Chondrocyte (in vitro differentiated cells): ENCODE data around the gene THUMPD3. TPM values are rescaled to one million over a fixed set of nuclear protein-coding genes. Genes with fewer than 3 reads are reported as not detected.

Experiments
- DNase-seq: peaks from one replicate; pipeline ENCODE4 v3.0.0; 2021; ENCODE audit warnings: mixed read lengths, low spot score
- H3K27ac Mint-ChIP-seq: one replicate; pipeline ENCODE4 v1.8.0; 2021; ENCODE audit warnings: mild to moderate bottlenecking, moderate library complexity, mixed read lengths; ENCODE audit not compliant: unreplicated experiment
- H3K27me3 Mint-ChIP-seq: 2 replicates; pipeline ENCODE4 v1.8.0; 2021; ENCODE audit warnings: low read depth, mixed read lengths
- H3K36me3 Mint-ChIP-seq: 2 replicates; pipeline ENCODE4 v1.8.0; 2021; ENCODE audit warnings: low read depth, mixed read lengths
- H3K4me1 Mint-ChIP-seq: 2 replicates; pipeline ENCODE4 v1.8.0; 2021; ENCODE audit warnings: low read depth, mild to moderate bottlenecking, mixed read lengths
- H3K4me3 Mint-ChIP-seq: one replicate; pipeline ENCODE4 v1.8.0; 2021; ENCODE audit warnings: mild to moderate bottlenecking, moderate library complexity, mixed read lengths; ENCODE audit not compliant: unreplicated experiment
- H3K9me3 Mint-ChIP-seq: 2 replicates; pipeline ENCODE4 v1.8.0; 2021; ENCODE audit warnings: low read depth, mixed read lengths
- total RNA-seq: library from RNA; stranded (reverse); gene quantifications from 3 replicates; pipeline ENCODE4 v1.2.1, GENCODE V29; 2021
- TF ChIP-seq, protein P1 (sequence below): fragments of 200-600 bp; sonication (generic); IDR thresholded peaks from 2 replicates; pipeline ENCODE4 v1.5.0; 2021; ENCODE audit warnings: antibody characterized with exemption, mild to moderate bottlenecking, moderate library complexity

THUMPD3 gene
- total RNA-seq, 1 donor from 2014 or later: 41.7 TPM

DNA sequence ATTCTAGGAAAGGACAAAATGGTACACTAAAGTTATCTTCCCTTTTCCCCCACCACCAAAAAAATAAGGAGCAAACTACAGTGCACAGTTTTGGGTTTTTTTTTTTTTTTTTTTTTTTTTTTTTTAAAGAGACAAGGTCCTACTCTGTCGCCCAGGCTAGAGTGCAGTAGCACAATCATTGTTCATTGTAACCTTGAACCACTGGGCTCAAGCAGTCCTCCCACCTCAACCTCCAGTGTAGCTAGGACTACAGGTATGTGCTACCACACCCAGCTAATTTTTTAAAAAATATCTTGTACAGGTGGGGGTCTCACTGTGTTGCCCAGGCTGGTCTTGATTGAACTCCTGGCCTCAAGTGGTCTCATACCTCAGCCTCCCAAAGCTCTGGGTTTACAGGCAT lies 49.4 kb downstream of the THUMPD3 start:
- Mint-ChIP-seq H3K27me3 (no peaks in the 10 kb centered on the region), H3K4me1 (peaks cover 60% of the 10 kb centered on the region), H3K36me3 (peaks cover 3% of the 10 kb centered on the region), H3K9me3 (peaks cover 5% of the 10 kb centered on the region), H3K27ac (no peak overlapping the region), H3K4me3 (no peak overlapping the region)
- no peak for DNase-seq
- TF ChIP-seq, protein P1, sequence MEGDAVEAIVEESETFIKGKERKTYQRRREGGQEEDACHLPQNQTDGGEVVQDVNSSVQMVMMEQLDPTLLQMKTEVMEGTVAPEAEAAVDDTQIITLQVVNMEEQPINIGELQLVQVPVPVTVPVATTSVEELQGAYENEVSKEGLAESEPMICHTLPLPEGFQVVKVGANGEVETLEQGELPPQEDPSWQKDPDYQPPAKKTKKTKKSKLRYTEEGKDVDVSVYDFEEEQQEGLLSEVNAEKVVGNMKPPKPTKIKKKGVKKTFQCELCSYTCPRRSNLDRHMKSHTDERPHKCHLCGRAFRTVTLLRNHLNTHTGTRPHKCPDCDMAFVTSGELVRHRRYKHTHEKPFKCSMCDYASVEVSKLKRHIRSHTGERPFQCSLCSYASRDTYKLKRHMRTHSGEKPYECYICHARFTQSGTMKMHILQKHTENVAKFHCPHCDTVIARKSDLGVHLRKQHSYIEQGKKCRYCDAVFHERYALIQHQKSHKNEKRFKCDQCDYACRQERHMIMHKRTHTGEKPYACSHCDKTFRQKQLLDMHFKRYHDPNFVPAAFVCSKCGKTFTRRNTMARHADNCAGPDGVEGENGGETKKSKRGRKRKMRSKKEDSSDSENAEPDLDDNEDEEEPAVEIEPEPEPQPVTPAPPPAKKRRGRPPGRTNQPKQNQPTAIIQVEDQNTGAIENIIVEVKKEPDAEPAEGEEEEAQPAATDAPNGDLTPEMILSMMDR: no peak

DNA sequence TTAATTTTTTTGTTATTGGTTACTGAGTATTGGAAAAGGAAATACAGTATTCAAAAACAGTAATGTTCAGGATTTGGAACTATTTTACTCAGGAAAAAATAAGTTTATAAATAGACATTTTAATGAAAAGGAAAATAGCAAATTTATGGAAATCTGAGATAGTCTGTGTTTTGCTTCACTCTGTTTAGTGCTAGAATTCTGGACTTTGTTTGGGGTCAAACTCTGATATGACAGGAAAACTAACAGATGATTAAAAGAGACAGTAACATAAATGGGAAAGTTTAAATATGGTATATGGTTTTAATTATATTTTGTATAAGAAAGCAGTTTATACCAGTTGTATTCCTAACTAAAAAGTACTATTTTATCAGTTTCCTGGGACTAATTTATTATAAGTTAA lies 52.0 kb downstream of the THUMPD3 start:
- H3K36me3 Mint-ChIP-seq: peaks cover 2% of the 10 kb centered on the region
- TF ChIP-seq, protein P1: no peak
- peaks cover 44% of the 10 kb centered on the region for H3K4me1 Mint-ChIP-seq
- no peak overlapping the region for H3K4me3 Mint-ChIP-seq
- peaks cover 2% of the 10 kb centered on the region for H3K9me3 Mint-ChIP-seq
- no peak for DNase-seq
- no peak overlapping the region for H3K27ac Mint-ChIP-seq
- no peaks in the 10 kb centered on the region for H3K27me3 Mint-ChIP-seq

DNA sequence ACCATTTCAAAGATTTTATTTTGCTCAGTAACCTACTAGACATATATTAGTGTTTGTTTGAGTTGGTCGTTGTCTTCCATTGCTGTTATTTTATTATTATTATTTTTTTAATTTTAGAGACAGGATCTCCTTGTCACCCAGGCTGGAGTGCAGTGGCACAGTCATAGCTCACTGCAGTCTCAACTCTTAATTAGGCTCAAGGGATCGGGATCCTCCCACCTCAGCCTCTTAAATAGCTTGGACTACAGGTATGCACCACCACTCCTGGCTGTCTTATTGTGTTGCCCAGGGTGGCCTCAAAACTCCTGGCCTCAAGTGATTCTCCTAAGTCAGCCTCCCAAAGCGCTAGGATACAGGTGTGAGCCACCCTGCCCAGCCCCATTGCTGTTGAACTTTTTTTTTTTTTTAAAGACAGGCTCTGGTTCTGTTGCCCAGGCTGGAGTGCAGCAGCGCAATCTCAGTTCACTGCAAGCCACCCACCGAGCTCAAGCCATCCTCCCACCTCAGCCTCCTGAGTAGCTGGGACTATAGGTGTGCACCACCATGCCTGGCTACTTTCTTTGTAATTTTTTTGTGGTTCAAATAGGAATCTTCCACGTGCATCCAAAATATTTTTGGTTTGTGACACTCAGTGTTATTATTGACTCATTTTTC lies 52.8 kb downstream of the THUMPD3 start:
- Mint-ChIP-seq H3K9me3 (no peaks in the 10 kb centered on the region), H3K36me3 (peaks cover 2% of the 10 kb centered on the region), H3K27ac (peak overlapping the region; percentile 6), H3K27me3 (no peaks in the 10 kb centered on the region), H3K4me3 (no peak overlapping the region), H3K4me1 (peaks cover 42% of the 10 kb centered on the region)
- DNase-seq: no peak
- TF ChIP-seq, protein P1: no peak

DNA sequence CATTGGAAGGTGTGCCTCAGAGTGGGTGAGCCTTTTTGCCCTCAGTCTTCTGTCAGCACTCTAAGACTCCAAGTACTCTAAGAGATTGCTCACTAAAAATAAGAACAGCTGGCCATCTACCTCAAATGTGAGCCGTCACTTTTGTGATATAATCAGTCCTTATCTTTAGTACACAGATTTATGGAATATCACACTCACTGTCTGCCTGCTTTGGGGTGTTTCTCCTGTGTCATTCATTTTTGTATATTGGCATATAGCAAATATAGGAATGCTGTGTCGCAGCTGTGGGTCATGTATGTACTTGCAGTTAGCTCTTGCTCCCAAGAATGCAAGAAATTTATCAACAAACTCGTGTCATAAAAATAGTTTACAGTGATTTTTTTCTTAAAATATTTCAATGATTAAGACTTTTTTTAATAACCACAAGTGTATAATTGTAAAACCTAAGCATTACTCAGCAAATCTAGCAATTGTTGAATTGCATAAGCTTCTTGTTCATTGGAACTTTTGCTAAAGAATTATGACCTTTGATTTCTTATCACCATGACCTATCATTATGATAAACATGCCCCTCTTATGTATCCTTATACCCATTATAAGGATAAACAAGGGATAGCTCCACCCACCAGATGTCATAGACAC lies 53.4 kb downstream of the THUMPD3 start:
- H3K4me1 Mint-ChIP-seq: peaks cover 49% of the 10 kb centered on the region
- H3K36me3 Mint-ChIP-seq: peaks cover 2% of the 10 kb centered on the region
- H3K9me3 Mint-ChIP-seq: no peaks in the 10 kb centered on the region
- peak overlapping the region; percentile 6 for H3K27ac Mint-ChIP-seq
- H3K4me3 Mint-ChIP-seq: no peak overlapping the region
- TF ChIP-seq, protein P1: no peak
- no peaks in the 10 kb centered on the region for H3K27me3 Mint-ChIP-seq
- no peak for DNase-seq

DNA sequence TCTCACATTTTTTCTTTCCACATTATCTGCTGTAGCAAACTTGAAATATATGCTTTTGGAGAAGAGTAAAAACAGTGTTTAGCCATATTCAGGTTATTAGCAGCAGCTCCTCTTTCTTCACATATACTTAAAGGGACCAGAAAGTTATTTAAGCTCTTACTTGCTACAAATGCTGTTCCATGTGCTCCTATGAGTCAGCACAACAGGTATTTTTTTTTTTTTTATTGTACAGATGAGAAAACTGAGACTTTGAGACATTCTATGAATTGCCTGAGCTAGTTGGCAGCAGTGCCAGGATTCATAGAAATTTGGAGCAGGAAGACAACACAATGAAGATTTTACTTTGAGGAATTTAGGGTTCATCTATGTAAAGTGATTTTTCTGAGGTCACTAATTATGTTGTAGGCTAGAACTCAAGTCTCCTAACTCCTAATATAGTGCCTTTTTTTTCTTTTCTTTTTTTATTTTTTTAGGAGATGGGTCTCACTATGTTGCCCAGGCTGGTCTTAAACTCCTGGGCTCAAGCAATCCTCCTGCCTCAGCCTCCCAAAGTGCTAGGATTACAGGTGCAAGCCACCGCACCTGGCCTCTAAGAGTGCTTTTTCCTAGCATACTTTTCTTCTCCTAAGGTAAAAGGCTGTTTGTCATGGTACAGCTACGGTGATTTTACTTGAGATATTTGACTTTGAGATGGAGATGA lies 58.1 kb downstream of the THUMPD3 start:
- TF ChIP-seq, protein P1: no peak
- DNase-seq: no peak
- peaks cover 71% of the 10 kb centered on the region for H3K4me1 Mint-ChIP-seq
- H3K27ac Mint-ChIP-seq: peak overlapping the region; percentile 62
- H3K9me3 Mint-ChIP-seq: no peaks in the 10 kb centered on the region
- no peak overlapping the region for H3K4me3 Mint-ChIP-seq
- H3K36me3 Mint-ChIP-seq: peaks cover 2% of the 10 kb centered on the region
- H3K27me3 Mint-ChIP-seq: no peaks in the 10 kb centered on the region
